IMR-90 (cell line): ENCODE measurements around the gene C5. TPM values are rescaled to one million over a fixed set of nuclear protein-coding genes. Genes with fewer than 3 reads are reported as not detected.

ENCODE experiments used
- ATAC-seq: fragments of 200-7000 bp; cut with Tn5 transposase; 2 replicates; pipeline ENCODE4 v1.9.1; 2020; ENCODE audit warnings: low read depth, mild to moderate bottlenecking, moderate library complexity
- BruUV-seq: library from RNA; stranded (reverse); fragments of 400-500 nt; replicated peaks from 2 replicates; lab custom pipeline; 2021; lab: Mats Ljungman, UMichigan
- CTCF ChIA-PET: fragments of 300-600 bp; formaldehyde crosslinking; extraction: SDS; loops from one replicate; lab custom pipeline; 2021; ENCODE audit warnings: antibody characterized with exemption; lab: Yijun Ruan, JAX
- POLR2A ChIA-PET: fragments of 300-600 bp; sonication (Branson Sonifier 250); formaldehyde crosslinking; loops from one replicate; lab custom pipeline; 2022; ENCODE audit warnings: antibody characterized with exemption; ENCODE audit not compliant: unreplicated experiment; lab: Charles Lee
- DNase-seq: peaks from one replicate; pipeline ENCODE4 v3.0.0; 2013
- H2AFZ ChIP-seq: replicated peaks from 2 replicates; pipeline ENCODE3; 2013; ENCODE audit warnings: low read length, mild to moderate bottlenecking; ENCODE audit not compliant: poor library complexity
- H2AK5ac ChIP-seq: 2 replicates; pipeline ENCODE4 v1.6.1; 2013; ENCODE audit warnings: low read depth, low read length, inconsistent platforms
- H2AK9ac ChIP-seq: replicated peaks from 2 replicates; pipeline ENCODE3; 2013; ENCODE audit warnings: mild to moderate bottlenecking, low read depth, low read length, moderate library complexity; ENCODE audit not compliant: poor library complexity
- H2BK120ac ChIP-seq: 2 replicates; pipeline ENCODE4 v1.6.1; 2013; ENCODE audit warnings: low read depth, low read length, inconsistent platforms
- H2BK15ac ChIP-seq: 3 replicates; pipeline ENCODE4 v1.6.1; 2013; ENCODE audit warnings: low read depth, low read length, inconsistent platforms
- H2BK20ac ChIP-seq: 2 replicates; pipeline ENCODE4 v1.6.1; 2013; ENCODE audit warnings: low read depth, mild to moderate bottlenecking, inconsistent platforms, low read length, moderate library complexity
- H2BK5ac ChIP-seq: 2 replicates; pipeline ENCODE4 v1.6.1; 2013; ENCODE audit warnings: mild to moderate bottlenecking, low read depth, low read length, inconsistent platforms; ENCODE audit not compliant: poor library complexity, severe bottlenecking
- H3K14ac ChIP-seq: replicated peaks from 2 replicates; pipeline ENCODE4 v1.6.1; 2013; ENCODE audit warnings: low read depth, low read length, inconsistent platforms
- H3K18ac ChIP-seq: 2 replicates; pipeline ENCODE4 v1.6.1; 2013; ENCODE audit warnings: low read depth, low read length, control low read depth
- H3K23ac ChIP-seq: 2 replicates; pipeline ENCODE4 v1.6.1; 2013; ENCODE audit warnings: low read depth, low read length, inconsistent platforms
- H3K27ac ChIP-seq: 2 replicates; pipeline ENCODE4 v1.5.1; 2013; ENCODE audit warnings: mild to moderate bottlenecking, control low read depth, low read length; ENCODE audit not compliant: insufficient read depth
- H3K27me3 ChIP-seq: 2 replicates; pipeline ENCODE4 v1.6.1; 2013; ENCODE audit warnings: low read length; ENCODE audit not compliant: control insufficient read depth, insufficient read depth
- H3K36me3 ChIP-seq: 2 replicates; pipeline ENCODE4 v1.6.1; 2013; ENCODE audit warnings: low read length, mixed read lengths; ENCODE audit not compliant: control insufficient read depth, insufficient read depth
- H3K4ac ChIP-seq: 2 replicates; pipeline ENCODE4 v1.6.1; 2013; ENCODE audit warnings: low read depth, low read length, inconsistent platforms
- H3K4me1 ChIP-seq: 2 replicates; pipeline ENCODE4 v1.6.1; 2013; ENCODE audit warnings: low read length, mixed read lengths; ENCODE audit not compliant: control insufficient read depth, insufficient read depth
- H3K4me2 ChIP-seq: 2 replicates; pipeline ENCODE4 v1.6.1; 2013; ENCODE audit warnings: low read depth, mild to moderate bottlenecking, control low read depth, low read length, moderate library complexity
- H3K4me3 ChIP-seq: 2 replicates; pipeline ENCODE4 v1.5.1; 2013; ENCODE audit warnings: low read depth, mild to moderate bottlenecking, control low read depth, low read length, moderate library complexity; ENCODE audit not compliant: insufficient read depth
- H3K56ac ChIP-seq: 2 replicates; pipeline ENCODE4 v1.6.1; 2013; ENCODE audit warnings: low read length, inconsistent platforms; ENCODE audit not compliant: insufficient read depth; ENCODE audit errors: extremely low read depth
- H3K79me1 ChIP-seq, 2 experiments: 2 replicates each; pipeline ENCODE4 v1.6.1; 2013; ENCODE audit warnings: low read length in 2 of 2, inconsistent platforms in 1 of 2, low read depth in 1 of 2
- H3K9ac ChIP-seq: 2 replicates; pipeline ENCODE4 v1.6.1; 2013; ENCODE audit warnings: low read depth, low read length, control low read depth
- H3K9me1 ChIP-seq: 2 replicates; pipeline ENCODE4 v1.6.1; 2013; ENCODE audit warnings: low read length, inconsistent platforms; ENCODE audit not compliant: insufficient read depth
- H3K9me3 ChIP-seq: 2 replicates; pipeline ENCODE4 v1.6.1; 2013; ENCODE audit warnings: low read length; ENCODE audit not compliant: control insufficient read depth, insufficient read depth
- H4K20me1 ChIP-seq: 2 replicates; pipeline ENCODE4 v1.6.1; 2013; ENCODE audit warnings: low read length, inconsistent platforms; ENCODE audit not compliant: insufficient read depth
- H4K5ac ChIP-seq: 2 replicates; pipeline ENCODE4 v1.6.1; 2013; ENCODE audit warnings: mild to moderate bottlenecking, low read depth, low read length, control low read depth
- H4K8ac ChIP-seq, 2 experiments: 2 replicates each; pipeline ENCODE4 v1.6.1; 2013; ENCODE audit warnings: low read depth in 2 of 2, low read length in 2 of 2, control low read depth in 1 of 2, inconsistent platforms in 1 of 2
- H4K91ac ChIP-seq: 2 replicates; pipeline ENCODE4 v1.6.1; 2013; ENCODE audit warnings: low read depth, low read length, inconsistent platforms; ENCODE audit not compliant: insufficient read depth
- BHLHE40 ChIP-seq: fragments of 150-350 bp; IDR thresholded peaks from 2 replicates; pipeline ENCODE4 v1.6.1; 2016; ENCODE audit warnings: mild to moderate bottlenecking, low read depth, low read length
- CEBPB ChIP-seq: IDR thresholded peaks from 2 replicates; pipeline ENCODE4 v1.6.1; 2012; ENCODE audit warnings: low read depth, low read length, improper control_type of control experiment
- CHD1 ChIP-seq: IDR thresholded peaks from 2 replicates; pipeline ENCODE4 v1.6.1; 2012; ENCODE audit warnings: low read depth, low read length, improper control_type of control experiment
- CTCF ChIP-seq: conservative IDR thresholded peaks from 2 replicates; pipeline ENCODE4 v1.5.1; 2012; ENCODE audit warnings: mild to moderate bottlenecking, low read depth, low read length, improper control_type of control experiment
- ELK1 ChIP-seq: fragments of 150-350 bp; IDR thresholded peaks from 2 replicates; pipeline ENCODE4 v1.6.1; 2016; ENCODE audit warnings: low read depth, mild to moderate bottlenecking, low read length, moderate library complexity, borderline replicate concordance
- FOS ChIP-seq: fragments of 150-350 bp; IDR thresholded peaks from 2 replicates; pipeline ENCODE4 v1.6.1; 2016; ENCODE audit warnings: low read depth, low read length
- MAFK ChIP-seq: IDR thresholded peaks from 2 replicates; pipeline ENCODE4 v1.6.1; 2012; ENCODE audit warnings: low read depth, low read length, improper control_type of control experiment
- MAZ ChIP-seq: IDR thresholded peaks from 2 replicates; pipeline ENCODE4 v1.6.1; 2012; ENCODE audit warnings: low read depth, mild to moderate bottlenecking, low read length, improper control_type of control experiment, moderate library complexity, borderline replicate concordance
- NFE2L2 ChIP-seq: fragments of 150-350 bp; IDR thresholded peaks from 2 replicates; pipeline ENCODE4 v1.6.1; 2016; ENCODE audit warnings: low read depth, mild to moderate bottlenecking, low read length
- POLR2A ChIP-seq: IDR thresholded peaks from 2 replicates; pipeline ENCODE4 v1.6.1; 2012; ENCODE audit warnings: mild to moderate bottlenecking, low read depth, low read length
- RAD21 ChIP-seq: IDR thresholded peaks from 2 replicates; pipeline ENCODE4 v1.6.1; 2012; ENCODE audit warnings: low read length, improper control_type of control experiment
- SMC3 ChIP-seq: fragments of 150-350 bp; IDR thresholded peaks from 2 replicates; pipeline ENCODE4 v1.6.1; 2016; ENCODE audit warnings: low read depth, mild to moderate bottlenecking, antibody characterized with exemption, low read length, moderate library complexity
- USF2 ChIP-seq: fragments of 150-350 bp; IDR thresholded peaks from 2 replicates; pipeline ENCODE4 v1.6.1; 2017; ENCODE audit warnings: mild to moderate bottlenecking, antibody characterized with exemption, low read length, low read depth
- WGBS, 2 experiments: methylation state at CpG; one replicate each; pipeline versions ENCODE4 v1.1.5 to v1.1.7; 2013; ENCODE audit warnings: missing lambda C conversion rate in 2 of 2; ENCODE audit not compliant: insufficient read length in 1 of 2; ENCODE audit errors: extremely low coverage in 2 of 2; 5-methylcytosine and 5-hydroxymethylcytosine counted together
- dilution Hi-C: fragments of 300-500 bp; cut with HindIII; formaldehyde crosslinking; loops from one replicate; pipeline ENCODE4 v1.14.3; 2018; ENCODE audit warnings: low sequenced_read_pairs; ENCODE audit not compliant: unreplicated experiment
- in situ Hi-C: fragments of 300-500 bp; cut with MboI; formaldehyde crosslinking; loops from 3 replicates; pipeline ENCODE4 v1.14.3; 2019; ENCODE audit warnings: low sequenced_read_pairs, inconsistent platforms, mixed read lengths
- intact Hi-C: fragments of 100-400 bp; cut with micrococcal nuclease; formaldehyde crosslinking; loops from 2 replicates; pipeline ENCODE4 v1.10.0; 2022
- polyA plus RNA-seq, 3 experiments: library from polyadenylated mRNA; depleted of rRNA; stranded (reverse); fragments of >200 nt; gene quantifications; 2 replicates each; pipeline ENCODE4 v1.2.3, GENCODE V29; 2012; ENCODE audit warnings: low replicate concordance in 1 of 3
- total RNA-seq: library from RNA; depleted of rRNA; stranded (reverse); fragments of >200 nt; gene quantifications from 2 replicates; pipeline ENCODE4 v1.2.3, GENCODE V29; 2012

Gene C5
- total and polyA plus RNA-seq, 2 of the 4 experiments (the other 2 are of a cell fraction): 1.5 to 2.3 TPM

GRCh38 chr9:120936011-120936763 lies 113.9 kb downstream of the C5 start:
- Histone ChIP-seq H4K5ac (peak overlapping the region; percentile 56), H2BK15ac (peak overlapping the region; percentile 73), H2BK20ac (peak overlapping the region; percentile 93), H3K9me3 (no peaks in the 10 kb centered on the region), H3K56ac (peak overlapping the region; percentile 86), H3K14ac (peak overlapping the region; percentile 85), H3K4me3 (peak overlapping the region; percentile 20), H3K79me1 (peaks cover 0 to 11% of the 10 kb centered on the region in 2 experiments; a peak in 1 of 4 replicates), H2BK5ac (peak overlapping the region; percentile 89), H3K18ac (peak overlapping the region; percentile 80), H3K27me3 (no peaks in the 10 kb centered on the region), H2AK9ac (peak overlapping the region; percentile 39), H4K20me1 (no peaks in the 10 kb centered on the region), H4K8ac (peak overlapping the region; percentile 34 to 83), H2BK120ac (peak overlapping the region; percentile 96), H2AK5ac (peak overlapping the region; percentile 87), H3K9me1 (peaks cover 17% of the 10 kb centered on the region), H3K4me2 (peak overlapping the region; percentile 86), H4K91ac (peak overlapping the region; percentile 89), H3K4ac (peak overlapping the region; percentile 96), H3K27ac (peak overlapping the region; percentile 99), H3K9ac (peak overlapping the region; percentile 36), H3K36me3 (no peaks in the 10 kb centered on the region), H2AFZ (peak overlapping the region; percentile 82), H3K4me1 (peaks cover 39% of the 10 kb centered on the region), H3K23ac (peak overlapping the region; percentile 93)
- POLR2A ChIA-PET: no interaction called here
- intact Hi-C loops: loop anchor here (1.0 to 5.0 kb wide), 5 partner anchors 59 to 319 kb away; partner anchors contain the start of gene PHF19
- BruUV-seq: no TSS peak
- CTCF ChIA-PET: interaction anchor here (0.6 to 1.3 kb wide), 4 partner anchors 12 to 202 kb away, joined by 3 to 5 read pairs (median 3); no protein-coding TSS in a partner anchor
- peak; percentile 95 for DNase-seq
- 0% methylated on average over 2 of the region's 10 CpGs; no CpG with 5 or more reads in 1 of the 2 experiments for WGBS, 2 experiments
- in situ Hi-C loops: loop anchor here (5.0 kb wide), 1 partner anchor 64 kb away; no protein-coding TSS in a partner anchor
- dilution Hi-C loops: no loop called here
- peak; percentile 61 for ATAC-seq
- TF ChIP-seq CEBPB (no peak; the same call in 1 of the 2 replicates), FOS (0 out of 2 replicates have a peak, but pooled peaks have one; percentile 25), ELK1 (no peak), MAFK (peak; percentile 84), BHLHE40 (no peak), USF2 (no peak), POLR2A (0 out of 2 replicates have a peak, but pooled peaks have one; percentile 29), SMC3 (peak; percentile 92), CHD1 (no peak), MAZ (peak; percentile 63), CTCF (peak; percentile 94), RAD21 (peak; percentile 91), NFE2L2 (peak; percentile 55)
